Heart left ventricle (tissue), 16 donors: ENCODE results near the gene KIF16B. TPM values are rescaled to one million over a fixed set of nuclear protein-coding genes. Genes with fewer than 3 reads are reported as not detected.

Experiments used
- ATAC-seq, 4 donors: fragments of 200-7000 bp; cut with Tn5 transposase; one replicate each; pipeline ENCODE4 v1.9.1; 2020 to 2022; ENCODE audit warnings: moderate library complexity in 4 of 4, mild to moderate bottlenecking in 3 of 4, moderate number of reproducible peaks in 1 of 4
- DNase-seq, 5 donors: peaks; one replicate each; pipeline ENCODE4 v3.0.0-alpha.2; 2020
- H3K27ac ChIP-seq, 12 donors: fragments of 200-600 bp; sonication (generic) in 4 of 12; one replicate each; pipeline versions ENCODE4 v1.5.0 to v1.8.0; 2016 to 2022; ENCODE audit warnings: mild to moderate bottlenecking in 2 of 12
- H3K27me3 ChIP-seq, 9 donors: fragments of 200-600 bp; sonication (generic) in 2 of 9; one replicate each; pipeline versions ENCODE4 v1.5.1 to v1.8.0; 2016 to 2022; ENCODE audit warnings: mild to moderate bottlenecking in 3 of 9
- H3K36me3 ChIP-seq, 9 donors: fragments of 200-600 bp; sonication (generic) in 2 of 9; one replicate each; pipeline versions ENCODE4 v1.5.0 to v1.8.0; 2018 to 2022; ENCODE audit warnings: mild to moderate bottlenecking in 2 of 9
- H3K4me1 ChIP-seq, 12 donors: fragments of 200-600 bp; sonication (generic) in 4 of 12; one replicate each; pipeline versions ENCODE4 v1.5.0 to v1.8.0; 2016 to 2022; ENCODE audit warnings: mild to moderate bottlenecking in 3 of 12
- H3K4me3 ChIP-seq, 12 donors: fragments of 200-600 bp; sonication (generic) in 4 of 12; one replicate each; pipeline versions ENCODE4 v1.5.0 to v1.8.0; 2017 to 2022; ENCODE audit warnings: mild to moderate bottlenecking in 9 of 12, moderate library complexity in 4 of 12
- H3K9me3 ChIP-seq, 12 donors: fragments of 200-600 bp; sonication (generic) in 4 of 12; one replicate each; pipeline versions ENCODE4 v1.5.0 to v1.8.0; 2016 to 2022; ENCODE audit warnings: mild to moderate bottlenecking in 1 of 12
- CTCF ChIP-seq, 12 donors: fragments of 200-600 bp; sonication (generic) in 4 of 12; IDR thresholded peaks; one replicate each; pipeline versions ENCODE4 v1.5.0 to v1.8.0; 2018 to 2022; ENCODE audit warnings: antibody characterized with exemption in 12 of 12, mild to moderate bottlenecking in 5 of 12
- POLR2A ChIP-seq, 2 donors: fragments of 450-650 bp; IDR thresholded peaks; one replicate each; pipeline ENCODE4 v1.6.1; 2017; ENCODE audit warnings: antibody characterized with exemption in 2 of 2, mild to moderate bottlenecking in 2 of 2, moderate library complexity in 2 of 2
- WGBS, 4 donors: extraction: QIAGEN DNeasy Blood & Tissue Kit in 2 of 4; methylation state at CpG; one replicate each; pipeline versions ENCODE4 v1.1.5 to v1.1.7; 2013 to 2018; 5-methylcytosine and 5-hydroxymethylcytosine counted together
- intact Hi-C, 10 donors: fragments of 100-400 bp; cut with DNase I; formaldehyde crosslinking; loops; one replicate each; pipeline versions ENCODE4 v1.11.1 to v1.14.2; 2022
- polyA plus RNA-seq, 2 donors: library from polyadenylated mRNA; stranded (reverse); fragments of 200-250 nt; gene quantifications; one replicate each; pipeline ENCODE4 v1.2.3, GENCODE V29; 2013
- total RNA-seq, 9 donors: library from RNA; depleted of rRNA in 2 of 9; stranded (reverse); fragments of >200 nt in 2 of 9; fragmentation: NEBNext Ultra II Directional in 3 of 9; extraction: Animal tissue kit (Norgen Biotek cat#: 25700) in 3 of 9; gene quantifications; one replicate each; pipeline versions ENCODE4 v1.1.0 to v1.2.4, GENCODE V29; 2016 to 2023
- donor health status: ischemic (EF 13 %, LVEDD 7.1; RV severe dilation, severe dysfunction).
- donor health status: healthy with polysubstance abuse.
- donor health status: DM: no; HTN: yes; CAD: no.
- donor health status: DM: no; HTN: no; CAD: no.
- donor health status: ischemic (EF 25% LVEDD 6.9; RV normal size, moderate dysfunction).
- donor health status: ischemic (EF 25% LVEDD 5.7; RV mildly dilated, moderate dysfunction).
- donor health status: healthy.
- donor health status: DM: yes; HTN: yes; CAD: no.
- donor health status: ischemic (EF 35%, LVEDD 5.7; RV mildly dilated, moderate dysfunction).
- donor health status: nonischemic (EF 11% LVEDD 7.7; RV severe dilation, severe dysfunction).
- donor health status: DM: yes; HTN: yes; CAD: no.
- donor health status: PGD.
- donor health status: ischemic (EF 29% LVEDD 5.4; RV normal size, mild dysfunction).
- donor health status: nonischemic (EF 23%, LVEDD 6.1; RV moderate dilation, normal function).

KIF16B gene
- total and polyA plus RNA-seq, 11 donors: 8.8 to 31.8 (median 17.8) TPM

- intact Hi-C loops: no loop called here
- no peak overlapping the region for H3K27ac ChIP-seq
Measured at GRCh38 chr20:16590041-16590633, 16.9 kb upstream of the KIF16B start.

GRCh38 chr20:16589623-16590022 lies 16.4 kb upstream of the KIF16B start:
- Histone ChIP-seq H3K27ac (no peak overlapping the region), H3K36me3 (no peaks in the 10 kb centered on the region), H3K9me3 (no peaks in the 10 kb centered on the region), H3K4me3 (no peak overlapping the region), H3K4me1 (no peaks in the 10 kb centered on the region), H3K27me3 (peaks cover 0 to 22% (median 0%) of the 10 kb centered on the region in 9 donors)
- TF ChIP-seq CTCF (IDR thresholded peaks at IDR 0.05) (no peak), POLR2A (IDR thresholded peaks at IDR 0.05) (no peak)
- DNase-seq (no peak), ATAC-seq (no peak)
- 83 to 88% (median 87%) methylated on average over 9 of the region's 9 CpGs for WGBS, 4 donors
- intact Hi-C loops: no loop called here

More at GRCh38 chr20:16590041-16590633, 16.9 kb upstream of the KIF16B start:
- no peak for ATAC-seq
- no peaks in the 10 kb centered on the region for H3K9me3 ChIP-seq
- no peaks in the 10 kb centered on the region for H3K4me1 ChIP-seq
- no peaks in the 10 kb centered on the region for H3K36me3 ChIP-seq
- WGBS, 4 donors: 57 to 67% (median 61%) methylated on average over 7 of the region's 7 CpGs
- no peak overlapping the region for H3K4me3 ChIP-seq
- no peak for TF ChIP-seq POLR2A (IDR thresholded peaks at IDR 0.05)
- no peak for TF ChIP-seq CTCF (IDR thresholded peaks at IDR 0.05)
- peaks cover 0 to 22% (median 0%) of the 10 kb centered on the region in 9 donors for H3K27me3 ChIP-seq
- no peak for DNase-seq

- 73 to 81% (median 76%) methylated on average over 5 of the region's 5 CpGs for WGBS, 4 donors
Measured at GRCh38 chr20:16588241-16588640, 15.0 kb upstream of the KIF16B start.

GRCh38 chr20:16587066-16587465 lies 13.8 kb upstream of the KIF16B start:
- ATAC-seq (no peak), DNase-seq (no peak)
- intact Hi-C loops: no loop called here
- Histone ChIP-seq H3K4me3 (no peak overlapping the region), H3K36me3 (no peaks in the 10 kb centered on the region), H3K9me3 (no peaks in the 10 kb centered on the region), H3K4me1 (no peaks in the 10 kb centered on the region), H3K27me3 (peaks cover 0 to 18% (median 0%) of the 10 kb centered on the region in 9 donors), H3K27ac (no peak overlapping the region)
- TF ChIP-seq CTCF (IDR thresholded peaks at IDR 0.05) (no peak), POLR2A (IDR thresholded peaks at IDR 0.05) (no peak)
- WGBS, 4 donors: 76 to 87% (median 81%) methylated on average over 2 of the region's 2 CpGs

More at GRCh38 chr20:16588241-16588640, 15.0 kb upstream of the KIF16B start:
- no peaks in the 10 kb centered on the region for H3K9me3 ChIP-seq
- H3K27ac ChIP-seq: no peak overlapping the region
- intact Hi-C loops: no loop called here
- H3K4me1 ChIP-seq: no peaks in the 10 kb centered on the region
- DNase-seq (no peak), ATAC-seq (no peak)
- peaks cover 0 to 22% (median 0%) of the 10 kb centered on the region in 9 donors for H3K27me3 ChIP-seq
- no peak overlapping the region for H3K4me3 ChIP-seq
- TF ChIP-seq POLR2A (IDR thresholded peaks at IDR 0.05): no peak
- no peak for TF ChIP-seq CTCF (IDR thresholded peaks at IDR 0.05)
- H3K36me3 ChIP-seq: no peaks in the 10 kb centered on the region
